Dedifferentiated amniotic fluid mesenchymal stem cell (primary cell): ENCODE results near the gene PRKCE.

Source experiments
- DNase-seq: peaks from one replicate; pipeline ENCODE4 v3.0.0-alpha.2; 2016; ENCODE audit errors: extremely low spot score

Gene PRKCE

DNA sequence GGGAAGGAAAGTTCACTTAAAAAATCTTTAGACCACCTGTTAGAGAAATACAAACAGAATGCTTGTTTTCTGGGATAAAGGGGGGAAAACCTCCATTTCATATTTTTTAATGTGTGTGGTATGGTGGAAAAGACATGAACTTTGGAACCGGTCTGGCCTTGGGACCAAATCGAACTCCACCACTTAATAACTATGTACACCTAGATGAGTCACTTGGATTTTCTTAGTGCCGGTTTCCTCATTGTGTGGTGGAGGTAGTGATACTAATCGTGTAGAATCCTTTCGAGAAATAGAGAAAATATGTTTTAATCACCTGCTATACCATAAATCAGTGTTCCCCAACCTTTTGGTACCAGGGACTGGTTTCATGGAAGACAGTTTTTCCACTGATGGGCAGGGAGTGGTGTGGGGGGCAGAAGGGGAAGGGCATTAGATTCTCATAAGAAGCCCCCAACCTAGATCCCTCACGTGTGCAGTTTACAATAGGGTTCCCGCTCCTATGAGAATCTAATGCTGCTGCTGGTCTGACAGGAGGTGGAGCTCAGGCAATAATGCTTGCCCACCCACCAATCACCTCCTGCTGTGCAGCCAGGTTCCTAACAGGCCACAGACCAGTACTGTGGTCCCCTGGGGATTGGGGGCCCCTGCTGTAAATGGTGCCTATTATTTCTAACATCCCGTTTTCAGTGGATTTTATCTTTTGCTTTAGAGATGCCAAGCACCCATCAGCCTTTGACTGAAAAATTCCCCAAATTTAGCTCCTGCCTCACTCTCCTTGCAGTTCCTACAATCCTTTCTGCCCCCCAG lies 308.8 kb downstream of the PRKCE start:
- DNase-seq = no peak

DNA sequence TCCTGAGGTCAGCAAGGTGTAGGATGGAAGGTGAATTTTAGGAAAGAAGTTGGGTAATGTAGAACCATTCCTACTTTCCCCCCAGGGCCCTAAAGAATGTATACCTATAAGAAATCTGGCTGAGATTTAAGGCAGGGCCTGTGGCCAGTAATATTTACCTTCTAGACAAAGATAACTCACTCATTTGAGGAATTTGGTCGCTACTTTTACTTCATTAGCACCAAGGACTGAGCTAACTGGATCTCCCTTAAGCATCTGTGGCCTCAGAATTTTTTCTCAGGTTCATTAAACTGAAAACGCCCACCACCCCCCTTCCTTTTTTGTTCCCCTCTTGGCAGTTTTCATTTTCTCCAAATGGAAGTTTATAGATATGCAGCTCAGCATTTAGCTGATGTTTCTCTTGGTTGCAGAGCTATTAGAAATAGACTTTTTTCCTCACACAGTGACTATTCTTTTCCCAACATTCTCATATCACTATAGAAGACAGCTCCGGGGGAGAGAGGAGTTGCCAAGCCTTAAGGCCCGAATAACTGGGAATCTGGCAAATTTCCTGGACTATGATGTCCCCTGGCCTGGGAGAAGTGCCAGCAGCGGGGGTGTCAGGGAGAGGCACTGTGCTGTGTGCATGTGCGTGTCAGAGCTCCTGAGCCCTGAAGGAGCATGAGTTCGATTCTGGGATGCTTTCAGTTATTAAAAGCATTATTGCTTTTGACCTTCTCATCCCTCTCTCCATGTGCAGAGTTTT lies 310.9 kb downstream of the PRKCE start:
- peak; percentile 82 for DNase-seq

DNA sequence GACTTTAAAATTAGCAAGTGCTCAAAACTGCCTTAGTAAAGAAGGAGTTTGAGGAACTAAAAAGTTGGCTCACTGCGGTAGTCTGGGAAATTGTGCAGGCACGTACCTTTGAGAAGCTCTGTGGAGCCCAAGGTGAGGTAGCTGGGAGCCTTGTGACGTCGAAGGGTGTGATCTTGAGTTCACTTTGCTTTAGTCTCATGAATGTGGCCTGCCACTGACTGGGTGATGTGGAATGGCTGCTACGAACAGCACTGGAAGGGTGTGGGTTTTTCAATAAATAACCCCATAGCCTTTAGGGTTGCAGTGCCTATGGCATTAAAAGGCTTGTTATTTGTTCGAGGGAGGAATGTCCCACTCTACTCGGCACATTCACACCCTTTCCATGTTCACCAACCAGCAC lies 312.3 kb downstream of the PRKCE start:
- no peak for DNase-seq

DNA sequence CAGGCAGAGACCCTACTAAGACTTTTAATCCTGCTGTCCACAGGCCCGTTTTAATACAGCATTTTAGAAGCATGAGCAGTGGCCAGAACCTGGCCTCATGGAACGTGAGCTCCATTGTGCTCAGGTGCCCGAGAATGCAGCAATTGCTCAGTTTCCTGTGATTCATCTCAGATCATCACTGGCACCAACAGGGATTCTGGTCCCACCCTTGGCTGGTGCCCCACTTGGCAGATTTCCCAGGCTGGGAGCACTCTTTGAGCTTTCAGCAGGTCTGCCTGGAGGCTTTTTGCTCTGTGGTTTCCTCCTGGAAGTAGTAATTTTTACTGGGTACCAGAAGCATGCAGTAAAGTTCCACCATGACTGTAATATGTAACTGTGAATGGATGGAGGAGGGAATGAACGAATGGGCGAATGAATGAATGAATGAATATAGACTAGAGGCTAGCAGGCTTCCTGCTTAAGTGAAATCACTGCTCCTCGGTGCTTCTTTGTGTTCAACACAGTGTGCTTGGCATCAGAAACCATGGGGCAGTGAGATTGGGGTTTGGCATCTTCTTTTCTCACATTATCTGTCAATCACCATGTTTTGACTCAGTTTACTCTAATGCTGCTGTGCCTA lies 312.9 kb downstream of the PRKCE start:
- DNase-seq = peak; percentile 86

DNA sequence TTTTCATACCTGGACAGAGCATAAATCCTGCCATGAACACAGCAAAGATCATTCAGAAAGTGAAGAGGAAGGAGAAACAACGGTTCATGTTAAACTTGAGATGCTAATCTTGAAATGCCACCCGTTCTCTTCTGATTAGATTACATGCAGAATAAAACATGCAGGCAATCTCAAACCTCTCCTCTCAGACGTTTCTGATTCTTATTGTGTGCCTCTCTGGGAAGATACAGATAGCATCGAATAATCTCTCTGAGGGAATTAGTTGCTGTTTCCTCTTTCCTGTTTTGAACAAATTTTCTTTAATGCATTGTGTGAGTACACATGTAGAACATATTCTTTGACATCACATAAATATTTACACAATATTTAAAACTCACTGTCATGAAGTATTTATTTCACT lies 313.4 kb downstream of the PRKCE start:
- no peak for DNase-seq

DNA sequence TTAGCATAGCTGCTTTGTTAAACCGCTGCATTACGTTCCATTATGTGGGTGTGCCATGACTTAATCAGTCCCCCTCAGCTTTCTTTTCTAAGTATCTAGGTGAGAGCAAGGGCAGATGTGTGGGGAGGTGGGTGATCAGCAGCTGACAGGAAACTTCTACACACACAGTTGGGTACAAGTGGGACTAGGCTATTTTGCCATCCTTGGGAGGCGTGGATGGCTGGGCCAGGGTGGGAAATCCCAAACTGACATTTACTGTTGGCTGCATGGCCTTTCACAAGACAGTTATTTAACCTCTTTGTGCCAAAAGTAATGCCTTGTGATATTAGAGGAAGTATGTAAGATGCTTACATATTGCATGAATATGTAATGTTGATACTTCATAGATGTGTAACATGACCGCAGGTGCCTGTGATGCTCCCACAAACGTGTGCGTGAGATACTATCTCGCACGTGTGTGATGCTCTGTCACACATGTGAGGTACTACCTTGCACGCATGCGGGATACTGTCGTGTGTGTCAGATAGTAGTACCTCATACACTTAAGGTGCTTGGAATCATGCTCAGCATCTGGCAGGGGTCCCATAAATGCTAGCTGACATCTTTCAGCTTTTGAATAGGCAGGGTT lies 314.5 kb downstream of the PRKCE start:
- no peak for DNase-seq

DNA sequence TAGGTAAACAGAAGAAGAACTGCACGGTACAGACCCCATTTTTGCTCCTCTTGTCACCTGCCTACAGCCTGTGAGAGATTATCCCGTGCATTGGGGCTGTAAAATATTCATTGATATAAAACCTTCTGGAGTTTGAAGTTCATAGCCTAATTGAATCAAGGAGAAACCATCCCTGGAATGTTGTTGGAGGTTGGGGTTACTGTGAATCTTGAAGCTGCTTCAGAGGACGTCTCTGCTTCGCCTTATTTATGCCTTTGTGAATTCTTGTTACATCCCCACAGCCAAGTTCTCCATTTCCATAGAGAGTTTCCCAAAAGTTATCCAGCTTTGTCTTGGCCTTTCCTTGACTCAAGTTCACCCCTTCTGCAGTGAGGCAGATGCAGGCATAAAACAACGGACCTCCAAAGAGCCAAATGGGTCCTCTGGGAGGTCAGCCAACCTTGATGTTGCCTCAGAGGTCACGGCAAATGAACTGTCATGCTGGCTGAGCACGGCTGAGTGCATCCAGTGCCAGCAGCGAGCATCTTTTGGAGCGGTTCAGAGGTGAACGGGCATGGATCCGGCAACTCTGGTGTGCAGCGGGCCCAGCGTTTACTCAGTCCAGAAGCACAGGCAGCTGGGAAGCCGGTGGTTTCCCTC lies 317.6 kb downstream of the PRKCE start:
- DNase-seq = no peak

DNA sequence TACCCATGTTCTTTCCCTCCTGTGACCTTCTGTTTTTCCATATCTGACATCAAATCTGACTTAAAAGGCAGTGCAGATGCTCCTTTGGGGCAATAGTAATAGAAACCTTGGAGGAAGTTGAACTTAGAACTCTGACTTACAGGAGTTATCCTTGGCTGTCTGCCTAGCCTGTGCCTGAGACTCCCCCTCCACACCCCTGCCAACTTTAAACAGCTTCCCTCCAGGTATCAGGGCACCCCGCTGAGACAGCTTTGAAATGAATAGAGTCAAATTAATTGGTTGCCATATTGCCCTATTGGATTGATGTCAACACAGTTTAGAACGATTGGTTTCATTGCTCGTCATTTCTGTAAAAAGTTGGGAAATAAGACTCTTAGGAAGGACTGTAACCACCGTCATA lies 322.0 kb downstream of the PRKCE start:
- DNase-seq = no peak

DNA sequence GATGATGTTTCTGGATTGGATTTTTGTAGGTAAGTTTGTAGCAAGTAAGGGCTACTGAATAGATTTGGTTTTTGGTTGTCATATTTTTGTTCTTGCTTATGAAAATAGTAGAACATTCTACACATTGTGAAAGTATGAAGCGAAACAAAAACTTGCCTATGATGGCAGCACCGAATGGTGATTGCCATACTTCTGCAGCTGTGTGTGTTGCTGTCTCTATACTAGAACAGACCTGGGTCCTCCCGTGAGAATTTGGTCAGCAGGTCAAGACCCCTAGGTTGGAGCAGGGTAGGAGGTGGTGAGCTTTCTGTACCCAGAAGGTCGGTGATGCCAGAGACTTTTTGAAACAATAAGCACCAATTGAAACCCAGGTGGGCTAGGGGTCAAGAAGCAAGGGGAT lies 322.6 kb downstream of the PRKCE start:
- DNase-seq = no peak

DNA sequence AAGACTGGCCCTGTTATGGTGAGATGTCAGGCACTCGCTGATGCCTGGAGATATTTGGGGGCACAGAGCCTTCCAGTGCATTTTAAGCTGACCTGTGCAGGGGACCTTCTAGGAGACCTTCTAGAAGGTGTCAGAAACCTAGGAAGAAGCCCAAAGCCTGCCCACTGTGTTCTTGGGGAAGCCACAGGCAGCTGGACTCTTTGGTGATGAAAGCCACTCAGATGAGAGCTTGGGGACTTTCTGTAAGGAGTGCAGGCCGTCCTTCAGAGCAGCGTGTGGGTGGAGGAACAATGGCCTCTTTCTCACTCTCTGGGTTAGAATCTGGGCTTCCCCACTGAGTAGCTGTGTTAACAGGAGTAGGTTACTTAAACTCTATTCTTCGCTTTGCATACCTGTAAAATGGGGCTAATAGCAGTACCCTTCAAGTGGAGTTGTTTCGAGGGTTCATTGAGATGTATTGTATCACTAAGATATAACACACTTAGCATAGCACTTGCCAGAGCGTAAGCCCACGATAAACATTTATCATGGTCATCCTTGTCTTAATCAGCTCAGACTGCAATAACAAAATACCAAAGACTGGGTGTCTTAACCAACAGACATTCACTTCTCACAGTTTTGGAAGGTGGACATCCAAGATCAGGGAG lies 323.4 kb downstream of the PRKCE start:
- DNase-seq = no peak

DNA sequence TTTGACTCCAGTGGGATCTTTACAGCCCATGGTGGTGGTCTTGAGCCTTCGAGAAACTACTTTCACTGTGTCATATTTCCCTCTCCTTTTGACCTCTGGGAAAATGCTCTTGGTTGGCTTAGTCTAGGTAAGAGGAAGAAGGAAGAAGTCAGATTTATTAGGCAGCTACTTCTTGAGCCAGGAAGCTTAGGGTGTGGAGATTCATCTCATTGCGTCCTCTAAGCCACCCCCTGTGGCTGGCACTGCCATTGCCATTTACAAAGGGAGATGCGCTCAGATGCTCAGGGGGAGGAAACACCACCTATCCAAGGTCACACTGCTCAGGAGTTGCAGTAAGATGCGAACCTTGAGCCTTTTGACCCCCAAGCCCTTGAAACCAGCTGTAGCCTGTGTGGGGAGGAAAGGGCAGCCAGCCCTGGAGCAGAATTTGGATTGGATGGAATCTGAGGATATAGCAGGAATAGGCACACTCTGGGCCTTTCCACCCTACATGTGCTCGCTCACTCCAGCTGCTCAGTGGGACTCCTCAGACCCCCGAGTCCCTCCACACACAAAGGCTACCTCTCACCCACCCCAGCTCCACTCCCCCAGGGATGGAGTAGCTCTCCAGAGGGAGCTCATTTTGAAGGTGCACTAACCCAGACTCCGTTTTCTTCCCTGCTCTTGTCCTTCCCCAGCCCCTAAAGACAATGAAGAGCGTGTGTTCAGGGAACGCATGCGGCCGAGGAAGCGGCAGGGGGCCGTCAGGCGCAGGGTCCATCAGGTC lies 324.5 kb downstream of the PRKCE start:
- DNase-seq = no peak

DNA sequence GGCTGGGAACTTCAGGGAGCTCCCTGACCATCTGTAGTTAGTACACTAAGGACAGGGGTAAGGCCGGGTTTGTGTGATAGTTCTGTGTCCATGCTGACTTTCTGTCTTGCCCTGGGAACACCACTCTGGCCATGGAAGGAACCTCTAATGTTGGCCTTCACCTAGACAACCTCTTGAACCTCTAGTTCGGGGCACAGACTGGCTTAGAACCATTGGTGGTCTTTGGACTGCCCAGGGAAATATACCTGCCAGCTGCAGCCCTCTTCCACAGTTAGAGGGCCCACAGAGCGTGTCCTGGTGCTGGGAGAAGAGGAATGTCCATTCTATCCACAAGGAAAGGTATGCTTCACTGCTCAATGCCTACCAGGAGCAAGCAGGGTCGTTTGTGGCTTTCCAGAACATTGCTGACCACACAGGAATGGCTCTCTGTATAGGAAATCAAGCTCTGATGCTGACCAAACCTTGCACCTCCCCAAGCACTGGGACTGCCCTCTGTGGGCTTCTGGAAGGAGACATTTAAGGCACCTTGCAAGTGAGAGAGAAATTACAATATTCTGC lies 326.9 kb downstream of the PRKCE start:
- no peak for DNase-seq

DNA sequence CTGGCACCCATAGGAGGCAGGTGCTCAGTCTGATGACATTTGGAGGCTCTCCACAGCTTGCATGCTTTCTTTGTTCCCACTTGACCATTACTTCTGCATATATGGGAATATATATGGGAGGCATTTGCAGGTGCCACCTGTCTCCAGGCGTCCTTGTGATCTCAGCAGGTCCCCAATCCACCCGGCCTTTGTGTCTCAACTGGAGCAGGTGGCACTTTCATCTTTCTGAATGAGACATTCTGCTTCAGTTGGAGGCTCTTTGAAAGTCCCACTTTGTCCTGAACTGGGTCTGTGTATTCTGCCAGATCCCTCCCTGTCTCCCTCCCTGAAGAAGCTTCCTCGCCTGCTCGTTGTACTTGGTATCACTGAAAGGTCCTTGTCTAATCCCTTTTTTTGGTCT lies 327.6 kb downstream of the PRKCE start:
- DNase-seq = no peak

DNA sequence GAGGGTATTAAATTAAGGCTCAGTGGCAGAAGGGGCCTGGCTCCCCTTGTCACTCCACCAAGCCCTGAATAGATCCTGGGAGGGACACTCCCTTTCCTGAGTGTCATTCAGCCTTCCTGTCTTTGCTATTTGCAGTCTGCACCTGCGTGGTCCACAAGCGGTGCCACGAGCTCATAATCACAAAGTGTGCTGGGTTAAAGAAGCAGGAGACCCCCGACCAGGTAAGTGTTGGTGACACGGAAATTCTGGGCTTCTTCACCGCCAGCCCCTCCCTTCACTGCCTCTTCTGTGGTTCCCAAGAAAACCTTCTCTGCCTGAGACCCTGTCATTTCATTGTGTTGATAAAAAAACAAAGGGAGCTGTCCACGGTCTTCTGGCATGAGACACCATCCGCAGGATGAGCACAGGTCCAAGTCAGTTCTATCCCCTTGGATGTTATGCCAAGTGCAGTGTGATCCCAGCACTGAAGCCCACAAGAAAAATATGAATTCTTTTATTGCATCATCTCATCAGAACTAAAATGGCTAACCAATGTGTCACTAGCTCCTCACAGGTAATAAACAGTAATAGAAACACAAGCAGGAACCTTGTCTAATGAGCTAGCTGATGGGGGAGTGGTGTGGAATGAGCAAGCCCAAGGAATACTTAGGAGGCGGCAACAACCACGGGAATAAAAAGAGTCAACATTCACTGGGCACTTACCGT lies 328.8 kb downstream of the PRKCE start:
- no peak for DNase-seq

DNA sequence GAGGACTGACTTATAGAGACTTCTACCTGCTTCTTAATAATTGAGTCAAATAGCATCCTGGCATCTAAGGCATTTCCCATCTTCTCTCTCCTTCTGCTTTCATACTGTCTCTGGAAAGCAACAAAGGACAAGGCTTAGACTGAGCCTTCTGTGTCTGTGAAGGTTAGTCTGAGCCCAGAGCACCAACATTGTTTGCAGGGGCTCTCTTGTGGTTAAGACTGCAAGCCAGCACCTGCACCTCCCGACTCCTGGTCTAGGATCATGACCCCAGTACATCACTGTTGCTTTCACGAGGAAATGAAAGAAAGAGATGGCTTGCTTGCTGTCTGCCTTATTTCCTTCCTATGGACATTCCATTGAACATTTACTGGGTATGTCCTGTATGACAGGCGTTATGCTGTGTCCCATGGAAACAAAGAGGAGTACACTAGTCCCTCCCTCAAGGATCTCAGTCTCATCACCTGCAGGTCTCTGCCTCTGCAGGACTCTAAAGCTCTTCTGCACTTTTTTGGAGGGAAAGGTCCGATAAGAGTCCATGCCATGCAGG lies 330.0 kb downstream of the PRKCE start:
- DNase-seq = no peak

DNA sequence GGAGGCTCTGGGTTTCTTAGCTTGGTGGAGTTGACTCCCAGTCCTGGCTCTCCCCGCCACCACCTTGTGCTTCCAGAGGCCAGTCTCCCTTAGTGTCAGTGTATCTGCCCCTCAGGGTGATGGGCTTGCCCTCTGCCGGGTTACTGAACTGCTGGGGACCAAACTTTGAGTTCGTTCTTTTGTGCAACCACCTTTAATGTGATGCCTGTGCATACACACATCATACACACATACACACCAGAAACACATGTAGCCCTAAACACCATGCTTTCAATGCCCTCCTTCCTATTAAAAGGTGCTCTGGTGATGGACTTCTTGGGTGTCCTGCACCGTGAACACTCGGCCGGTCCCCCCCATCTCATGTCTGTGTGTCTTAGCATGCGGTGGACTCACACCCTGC lies 330.6 kb downstream of the PRKCE start:
- DNase-seq = no peak

DNA sequence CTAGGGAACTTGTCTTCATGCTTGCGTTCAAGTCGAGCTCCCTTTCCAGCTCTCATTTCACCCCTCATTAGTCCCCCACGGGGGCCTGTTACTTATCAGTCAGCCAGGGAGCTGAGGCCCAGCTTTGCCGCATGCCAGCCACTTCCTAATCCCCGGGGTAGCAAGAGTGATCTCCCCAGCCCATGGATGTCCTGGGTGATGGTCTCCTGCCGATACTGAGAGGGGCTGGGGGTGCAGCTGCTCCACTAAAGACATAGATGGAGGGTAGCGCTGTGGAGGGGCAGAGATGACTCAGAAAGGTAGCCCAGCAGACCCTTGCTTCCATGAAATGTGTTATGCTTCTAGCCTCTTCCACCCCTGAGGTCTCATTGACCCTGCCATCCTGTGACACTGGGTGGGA lies 331.7 kb downstream of the PRKCE start:
- no peak for DNase-seq

DNA sequence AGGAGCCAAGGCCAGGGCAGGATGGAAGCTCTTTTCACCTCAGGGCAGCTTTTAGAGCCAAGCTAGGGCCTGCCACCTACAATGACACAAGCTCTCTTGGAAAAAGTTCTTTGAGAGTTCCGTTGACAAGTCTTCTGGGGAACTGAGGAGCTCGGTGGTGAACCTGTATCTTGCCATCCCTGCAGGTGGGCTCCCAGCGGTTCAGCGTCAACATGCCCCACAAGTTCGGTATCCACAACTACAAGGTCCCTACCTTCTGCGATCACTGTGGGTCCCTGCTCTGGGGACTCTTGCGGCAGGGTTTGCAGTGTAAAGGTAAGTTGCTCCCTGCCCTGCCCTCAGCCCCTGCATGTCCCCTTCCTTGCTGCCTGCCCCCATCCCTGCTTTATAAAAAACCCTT lies 332.9 kb downstream of the PRKCE start:
- DNase-seq = no peak

DNA sequence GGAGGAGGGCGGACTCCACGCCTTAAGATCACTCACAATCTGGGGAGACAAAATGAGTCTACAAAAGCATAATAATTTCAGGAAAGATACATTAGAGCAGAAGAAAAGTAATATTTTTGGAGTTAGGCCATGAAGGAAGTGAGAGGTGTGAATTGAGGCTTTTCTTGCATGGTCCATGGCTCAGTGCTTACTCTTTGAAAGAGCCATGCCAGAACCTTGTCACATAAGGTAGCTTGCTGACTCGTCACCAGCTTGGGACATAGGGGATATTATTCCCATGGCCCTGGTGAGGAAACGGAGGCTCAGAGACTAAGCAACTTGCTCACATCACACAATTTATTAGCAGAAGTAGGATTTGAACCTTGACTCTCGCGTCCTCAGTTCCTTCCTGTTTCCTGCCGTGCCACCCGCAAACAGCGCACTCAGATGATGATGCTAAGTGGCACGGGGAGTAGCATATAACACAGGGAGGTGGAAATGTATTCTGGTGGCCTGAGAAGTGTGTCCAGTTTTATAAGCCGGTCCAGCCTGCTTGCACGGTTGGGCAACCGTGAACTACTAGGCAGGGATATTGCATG lies 333.5 kb downstream of the PRKCE start:
- DNase-seq = no peak
